Measurements from ENCODE around the gene RPS16. TPM values are rescaled to one million over a fixed set of nuclear protein-coding genes. Genes with fewer than 3 reads are reported as not detected.

Gene RPS16
- total and polyA plus RNA-seq, 3 donors from 2014 or later: 628 to 1,146 (median 1,122) TPM

DNA sequence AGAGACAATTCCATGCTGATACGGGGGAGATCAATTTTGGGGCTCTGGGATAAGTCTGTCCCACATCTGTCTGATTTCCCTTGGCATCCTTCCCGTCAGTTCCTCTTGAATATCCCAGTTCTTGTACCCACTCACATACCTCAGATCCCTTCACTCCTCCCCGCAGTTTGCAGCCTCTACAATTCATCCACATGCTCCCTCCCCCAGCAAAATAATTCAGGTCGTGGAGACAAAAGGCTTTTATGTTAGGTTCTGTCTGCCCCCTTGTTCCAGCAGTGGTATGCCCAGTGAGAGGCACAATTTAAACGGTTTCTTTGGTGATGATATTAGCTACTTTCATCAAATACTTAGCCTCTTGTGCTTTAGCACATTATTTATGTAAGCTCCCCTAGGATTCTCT lies 9.6 kb downstream of the RPS16 start:
- Histone ChIP-seq H3K27ac (no peak overlapping the region), H3K36me3 (ENCODE audit: low read depth, missing control alignments) (no peaks in the 10 kb centered on the region), H3K4me3 (no peak overlapping the region), H3K27me3 (no peaks in the 10 kb centered on the region), H3K4me1 (peaks cover 19% of the 10 kb centered on the region), H3K9me3 (no peaks in the 10 kb centered on the region)
- TF ChIP-seq POLR2A (IDR thresholded peaks at IDR 0.05): no peak
- no peak for TF ChIP-seq CTCF (IDR thresholded peaks at IDR 0.05)
- 58 to 59% methylated on average over 5 of the region's 5 CpGs for WGBS, 2 donors
- no peak for DNase-seq
- intact Hi-C loops (cut with DNase I; ENCODE audit: low total_unique reads): loop anchor here (10.0 kb wide), 1 partner anchor 109 kb away; the partner anchor contains the start of gene EID2B

DNA sequence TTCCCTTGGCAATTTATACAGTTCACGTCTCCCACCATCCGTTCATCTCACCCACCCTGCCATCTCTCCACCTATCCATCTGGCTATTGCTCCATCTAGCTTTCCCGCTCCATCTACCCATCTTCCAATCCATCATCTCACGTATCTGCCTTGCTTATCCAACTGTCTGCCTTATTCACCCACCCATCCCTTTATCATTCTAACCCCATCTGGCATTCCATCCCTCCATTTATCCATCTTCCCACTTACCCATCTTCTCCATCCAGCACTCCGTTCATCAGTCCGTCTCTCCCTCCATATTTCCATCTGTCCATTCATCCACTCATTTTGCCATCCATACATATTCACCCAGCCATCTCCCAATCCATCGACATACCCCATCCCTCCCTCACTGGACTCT lies 10.0 kb downstream of the RPS16 start:
- Histone ChIP-seq H3K27me3 (no peaks in the 10 kb centered on the region), H3K9me3 (no peaks in the 10 kb centered on the region), H3K27ac (no peak overlapping the region), H3K4me3 (no peak overlapping the region), H3K36me3 (ENCODE audit: low read depth, missing control alignments) (no peaks in the 10 kb centered on the region), H3K4me1 (peaks cover 19% of the 10 kb centered on the region)
- no peak for DNase-seq
- intact Hi-C loops (cut with DNase I; ENCODE audit: low total_unique reads): loop anchor here (10.0 kb wide), 1 partner anchor 109 kb away; the partner anchor contains the start of gene EID2B
- TF ChIP-seq CTCF (IDR thresholded peaks at IDR 0.05): no peak
- no peak for TF ChIP-seq POLR2A (IDR thresholded peaks at IDR 0.05)
- WGBS, 2 donors: 91 to 92% methylated on average over 7 of the region's 7 CpGs

DNA sequence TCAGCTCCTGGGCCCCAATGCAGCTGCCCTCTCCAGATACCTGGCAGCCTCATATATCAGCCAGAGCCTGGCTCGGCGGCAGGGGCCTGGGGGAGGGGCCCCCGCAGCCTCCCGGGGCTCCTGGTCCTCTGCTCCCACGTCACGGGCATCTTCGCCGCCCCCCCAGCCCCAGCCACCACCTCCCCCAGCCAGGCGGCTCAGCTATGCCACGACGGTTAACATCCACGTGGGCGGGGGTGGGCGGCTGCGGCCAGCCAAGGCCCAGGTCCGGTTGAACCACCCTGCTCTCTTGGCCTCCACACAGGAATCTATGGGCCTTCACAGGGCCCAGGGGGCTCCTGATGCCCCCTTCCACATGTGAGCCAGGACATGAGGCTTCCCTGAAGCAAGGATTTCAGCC lies 10.8 kb downstream of the RPS16 start:
- DNase-seq: no peak
- Histone ChIP-seq H3K4me3 (no peak overlapping the region), H3K36me3 (ENCODE audit: low read depth, missing control alignments) (no peaks in the 10 kb centered on the region), H3K9me3 (no peaks in the 10 kb centered on the region), H3K27ac (no peak overlapping the region), H3K27me3 (no peaks in the 10 kb centered on the region), H3K4me1 (peaks cover 19% of the 10 kb centered on the region)
- 81 to 91% methylated on average over 8 to 16 of the region's 16 CpGs for WGBS, 2 donors
- intact Hi-C loops (cut with DNase I; ENCODE audit: low total_unique reads): loop anchor here (10.0 kb wide), 1 partner anchor 110 kb away; the partner anchor contains the start of gene EID2B
- no peak for TF ChIP-seq CTCF (IDR thresholded peaks at IDR 0.05)
- TF ChIP-seq POLR2A (IDR thresholded peaks at IDR 0.05): no peak

DNA sequence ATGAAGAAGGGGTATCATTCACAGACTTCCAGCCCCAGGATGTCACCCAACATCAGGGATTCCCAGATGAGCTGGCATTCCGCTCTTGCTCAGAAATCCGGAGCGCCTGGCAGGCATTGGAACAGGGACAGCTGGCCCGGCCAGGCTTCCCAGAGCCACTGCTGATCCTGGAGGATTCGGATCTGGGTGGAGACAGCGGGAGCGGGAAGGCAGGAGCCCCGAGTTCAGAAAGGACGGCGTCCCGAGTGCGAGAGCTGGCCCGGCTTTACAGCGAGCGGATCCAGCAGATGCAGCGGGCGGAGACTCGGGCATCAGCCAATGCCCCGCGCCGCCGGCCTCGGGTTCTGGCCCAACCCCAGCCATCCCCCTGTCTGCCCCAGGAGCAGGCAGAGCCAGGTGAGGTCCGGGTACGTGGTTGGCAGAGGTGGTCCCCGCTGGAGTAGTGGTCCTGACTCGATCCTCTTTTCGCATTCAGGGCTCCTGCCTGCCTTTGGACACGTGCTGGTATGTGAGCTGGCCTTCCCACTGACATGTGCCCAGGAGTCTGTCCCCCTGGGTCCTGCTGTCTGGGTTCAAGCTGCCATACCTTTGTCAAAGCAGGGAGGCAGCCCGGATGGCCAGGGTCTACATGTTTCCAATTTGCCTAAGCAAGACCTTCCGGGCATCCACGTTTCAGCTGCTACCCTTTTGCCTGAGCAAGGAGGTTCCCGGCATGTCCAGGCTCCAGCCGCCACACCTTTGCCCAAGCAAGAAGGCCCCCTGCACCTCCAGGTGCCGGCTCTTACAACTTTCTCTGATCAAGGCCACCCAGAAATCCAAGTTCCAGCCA lies 12.3 kb downstream of the RPS16 start:
- no peak for DNase-seq
- intact Hi-C loops (cut with DNase I; ENCODE audit: low total_unique reads): loop anchor here (10.0 kb wide), 1 partner anchor 111 kb away; the partner anchor contains the start of gene EID2B

More for the DNA sequence above, 12.3 kb downstream of the RPS16 start:
- H3K36me3 ChIP-seq (ENCODE audit: low read depth, missing control alignments): no peaks in the 10 kb centered on the region
- 92 to 93% methylated on average over 31 to 33 of the region's 35 CpGs for WGBS, 2 donors
- H3K9me3 ChIP-seq: no peaks in the 10 kb centered on the region
- H3K27me3 ChIP-seq: no peaks in the 10 kb centered on the region
- peaks cover 8% of the 10 kb centered on the region for H3K4me1 ChIP-seq
- TF ChIP-seq POLR2A (IDR thresholded peaks at IDR 0.05) (no peak), CTCF (IDR thresholded peaks at IDR 0.05) (no peak)
- no peak overlapping the region for H3K4me3 ChIP-seq
- no peak overlapping the region for H3K27ac ChIP-seq
